GM23338 (cell line): ENCODE data around the gene MRPL18.

Experiments
- EZH2 ChIP-seq: fragments of 200-600 bp; sonication (generic); IDR thresholded peaks from one replicate; pipeline ENCODE4 v1.8.0; 2017; ENCODE audit warnings: antibody characterized with exemption, mild to moderate bottlenecking, low read depth; ENCODE audit not compliant: unreplicated experiment
- EZH2phosphoT487 ChIP-seq: fragments of 200-600 bp; sonication (generic); IDR thresholded peaks from one replicate; pipeline ENCODE4 v1.8.1; 2018; ENCODE audit warnings: antibody characterized with exemption; ENCODE audit not compliant: unreplicated experiment
- JUNB ChIP-seq: IDR thresholded peaks from one replicate; pipeline ENCODE4 v1.6.1; 2016; ENCODE audit warnings: antibody characterized with exemption; ENCODE audit not compliant: unreplicated experiment
- POLR2AphosphoS5 ChIP-seq: IDR thresholded peaks from 2 replicates; pipeline ENCODE4 v1.6.1; 2016; ENCODE audit warnings: antibody characterized with exemption, low read depth
- ZNF331 ChIP-seq: fragments of 250-450 bp; sonication (Bioruptor Pico); IDR thresholded peaks from 2 replicates; pipeline ENCODE4 v1.5.0; 2020; ENCODE audit warnings: low read depth, mild to moderate bottlenecking, moderate library complexity
- TF ChIP-seq, protein P1 (sequence below), 2 experiments: fragments of 200-600 bp in 1 of 2; sonication (generic) in 1 of 2; conservative IDR thresholded peaks; 2 replicates each; pipeline versions ENCODE4 v1.5.1 to v1.6.1; 2016 to 2017; ENCODE audit warnings: antibody characterized with exemption in 2 of 2, low read depth in 2 of 2, mild to moderate bottlenecking in 2 of 2, moderate library complexity in 1 of 2
- TF ChIP-seq, protein P2 (sequence below): IDR thresholded peaks from one replicate; pipeline ENCODE4 v1.6.1; 2018; ENCODE audit warnings: antibody characterized with exemption; ENCODE audit not compliant: unreplicated experiment
- TF ChIP-seq, protein P3 (sequence below): IDR thresholded peaks from 2 replicates; pipeline ENCODE4 v1.6.1; 2016; ENCODE audit warnings: antibody characterized with exemption

DNA sequence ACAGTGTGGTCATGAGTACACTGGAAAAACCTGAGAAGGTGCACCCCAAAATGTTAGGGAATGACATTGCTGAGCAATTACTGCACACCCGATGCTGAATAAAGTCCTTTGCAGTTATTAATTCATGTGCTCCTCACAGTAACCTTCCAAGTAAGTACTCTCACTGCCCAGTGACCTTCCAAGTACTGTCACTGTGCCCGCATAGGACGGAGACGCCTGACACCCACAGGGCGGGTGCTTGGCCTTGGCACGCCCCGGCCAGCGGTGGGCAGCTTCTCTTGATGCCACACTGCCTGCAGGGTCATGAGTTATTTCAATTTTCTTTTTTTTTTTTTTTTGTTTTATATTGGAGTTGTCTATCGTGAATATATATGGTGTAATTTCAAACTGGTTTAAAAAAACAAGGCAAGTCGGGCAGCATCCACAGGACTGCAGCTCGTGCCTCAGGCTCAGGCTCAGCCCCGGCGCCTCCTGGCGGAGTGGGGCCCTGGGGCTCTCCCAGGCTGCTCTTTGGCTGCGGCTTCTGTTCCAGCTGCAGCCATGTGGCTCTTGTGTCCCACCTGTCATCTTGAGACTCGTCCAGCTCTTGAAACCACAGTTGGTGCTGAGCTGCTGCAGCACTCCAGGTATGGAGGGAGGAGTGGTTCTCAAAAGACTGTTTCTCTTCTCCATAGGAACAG is 36.8 kb downstream of the MRPL18 start:
- no peak for TF ChIP-seq POLR2AphosphoS5
- TF ChIP-seq, protein P1, sequence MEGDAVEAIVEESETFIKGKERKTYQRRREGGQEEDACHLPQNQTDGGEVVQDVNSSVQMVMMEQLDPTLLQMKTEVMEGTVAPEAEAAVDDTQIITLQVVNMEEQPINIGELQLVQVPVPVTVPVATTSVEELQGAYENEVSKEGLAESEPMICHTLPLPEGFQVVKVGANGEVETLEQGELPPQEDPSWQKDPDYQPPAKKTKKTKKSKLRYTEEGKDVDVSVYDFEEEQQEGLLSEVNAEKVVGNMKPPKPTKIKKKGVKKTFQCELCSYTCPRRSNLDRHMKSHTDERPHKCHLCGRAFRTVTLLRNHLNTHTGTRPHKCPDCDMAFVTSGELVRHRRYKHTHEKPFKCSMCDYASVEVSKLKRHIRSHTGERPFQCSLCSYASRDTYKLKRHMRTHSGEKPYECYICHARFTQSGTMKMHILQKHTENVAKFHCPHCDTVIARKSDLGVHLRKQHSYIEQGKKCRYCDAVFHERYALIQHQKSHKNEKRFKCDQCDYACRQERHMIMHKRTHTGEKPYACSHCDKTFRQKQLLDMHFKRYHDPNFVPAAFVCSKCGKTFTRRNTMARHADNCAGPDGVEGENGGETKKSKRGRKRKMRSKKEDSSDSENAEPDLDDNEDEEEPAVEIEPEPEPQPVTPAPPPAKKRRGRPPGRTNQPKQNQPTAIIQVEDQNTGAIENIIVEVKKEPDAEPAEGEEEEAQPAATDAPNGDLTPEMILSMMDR (conservative IDR thresholded peaks at IDR 0.05; ENCODE audit: low read depth in 2 of 2): no peak
- no peak for TF ChIP-seq EZH2
- TF ChIP-seq EZH2phosphoT487: no peak
- TF ChIP-seq, protein P2, sequence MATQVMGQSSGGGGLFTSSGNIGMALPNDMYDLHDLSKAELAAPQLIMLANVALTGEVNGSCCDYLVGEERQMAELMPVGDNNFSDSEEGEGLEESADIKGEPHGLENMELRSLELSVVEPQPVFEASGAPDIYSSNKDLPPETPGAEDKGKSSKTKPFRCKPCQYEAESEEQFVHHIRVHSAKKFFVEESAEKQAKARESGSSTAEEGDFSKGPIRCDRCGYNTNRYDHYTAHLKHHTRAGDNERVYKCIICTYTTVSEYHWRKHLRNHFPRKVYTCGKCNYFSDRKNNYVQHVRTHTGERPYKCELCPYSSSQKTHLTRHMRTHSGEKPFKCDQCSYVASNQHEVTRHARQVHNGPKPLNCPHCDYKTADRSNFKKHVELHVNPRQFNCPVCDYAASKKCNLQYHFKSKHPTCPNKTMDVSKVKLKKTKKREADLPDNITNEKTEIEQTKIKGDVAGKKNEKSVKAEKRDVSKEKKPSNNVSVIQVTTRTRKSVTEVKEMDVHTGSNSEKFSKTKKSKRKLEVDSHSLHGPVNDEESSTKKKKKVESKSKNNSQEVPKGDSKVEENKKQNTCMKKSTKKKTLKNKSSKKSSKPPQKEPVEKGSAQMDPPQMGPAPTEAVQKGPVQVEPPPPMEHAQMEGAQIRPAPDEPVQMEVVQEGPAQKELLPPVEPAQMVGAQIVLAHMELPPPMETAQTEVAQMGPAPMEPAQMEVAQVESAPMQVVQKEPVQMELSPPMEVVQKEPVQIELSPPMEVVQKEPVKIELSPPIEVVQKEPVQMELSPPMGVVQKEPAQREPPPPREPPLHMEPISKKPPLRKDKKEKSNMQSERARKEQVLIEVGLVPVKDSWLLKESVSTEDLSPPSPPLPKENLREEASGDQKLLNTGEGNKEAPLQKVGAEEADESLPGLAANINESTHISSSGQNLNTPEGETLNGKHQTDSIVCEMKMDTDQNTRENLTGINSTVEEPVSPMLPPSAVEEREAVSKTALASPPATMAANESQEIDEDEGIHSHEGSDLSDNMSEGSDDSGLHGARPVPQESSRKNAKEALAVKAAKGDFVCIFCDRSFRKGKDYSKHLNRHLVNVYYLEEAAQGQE: no peak
- TF ChIP-seq, protein P3, sequence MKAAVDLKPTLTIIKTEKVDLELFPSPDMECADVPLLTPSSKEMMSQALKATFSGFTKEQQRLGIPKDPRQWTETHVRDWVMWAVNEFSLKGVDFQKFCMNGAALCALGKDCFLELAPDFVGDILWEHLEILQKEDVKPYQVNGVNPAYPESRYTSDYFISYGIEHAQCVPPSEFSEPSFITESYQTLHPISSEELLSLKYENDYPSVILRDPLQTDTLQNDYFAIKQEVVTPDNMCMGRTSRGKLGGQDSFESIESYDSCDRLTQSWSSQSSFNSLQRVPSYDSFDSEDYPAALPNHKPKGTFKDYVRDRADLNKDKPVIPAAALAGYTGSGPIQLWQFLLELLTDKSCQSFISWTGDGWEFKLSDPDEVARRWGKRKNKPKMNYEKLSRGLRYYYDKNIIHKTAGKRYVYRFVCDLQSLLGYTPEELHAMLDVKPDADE: no peak
- no peak for TF ChIP-seq ZNF331 (CRISPR knock-in tag)
- TF ChIP-seq JUNB: no peak
